Activated CD8-positive, alpha-beta memory T cell treated with anti-CD3 and anti-CD28 coated beads for 1 hour (primary cell): ENCODE results near the gene NID1.
"Not testable (repeated sequence)": the region's sequence is repeated elsewhere in the genome, so short reads cannot be mapped to it uniquely, and the experiment has no call there.

ENCODE experiments used
- DNase-seq, 2 donors: peaks; one replicate each; pipeline ENCODE4 v3.0.0-alpha.2; 2020; ENCODE audit warnings: low read depth in 1 of 2; ENCODE audit errors: extremely low read depth in 1 of 2

The NID1 gene

DNA sequence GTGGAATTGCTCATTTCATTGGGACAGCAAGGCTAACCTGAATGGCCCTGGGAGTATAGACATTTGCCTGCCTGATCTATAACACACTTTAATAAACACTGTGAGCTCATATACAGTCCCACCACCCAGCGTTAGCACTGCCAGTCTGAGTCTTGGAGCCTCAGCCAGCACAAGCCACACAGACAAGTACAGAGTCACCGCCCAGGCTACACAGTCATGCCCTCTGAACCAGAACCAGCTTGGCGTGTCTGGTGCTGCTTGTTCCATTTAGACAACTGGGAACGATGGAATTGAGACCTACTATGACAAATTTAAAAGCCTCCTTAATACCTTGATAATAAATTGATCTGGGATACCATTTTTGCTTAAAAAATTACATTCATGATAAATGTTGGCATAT, 31.6 kb downstream of the NID1 start:
- DNase-seq = no peak

DNA sequence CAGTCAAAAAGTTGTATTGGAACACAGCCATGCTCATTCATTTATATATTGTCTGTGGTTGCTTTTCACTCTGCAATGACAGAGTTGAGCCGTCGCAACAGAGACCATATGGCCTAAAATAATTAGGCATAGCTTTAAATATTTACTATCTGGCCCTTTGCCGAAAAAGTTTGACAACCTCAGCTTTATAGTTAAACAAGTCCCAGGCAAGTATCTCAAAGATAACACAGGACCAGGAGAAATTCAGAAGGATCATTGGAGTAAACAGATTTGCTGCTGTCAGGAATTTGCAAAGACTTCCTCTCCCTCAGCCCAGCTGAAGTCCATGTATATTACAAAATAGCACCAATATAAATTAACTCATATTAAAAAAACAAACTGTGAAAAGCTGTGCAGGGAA, 34.4 kb downstream of the NID1 start:
- DNase-seq = no peak

- DNase-seq = no peak
Measured at GRCh38 chr1:236029428-236029940, 35.4 kb downstream of the NID1 start.

- DNase-seq = no peak
Measured at GRCh38 chr1:236027104-236027503, 37.8 kb downstream of the NID1 start.

- DNase-seq = no peak
Measured at GRCh38 chr1:236025836-236026235, 39.1 kb downstream of the NID1 start.

DNA sequence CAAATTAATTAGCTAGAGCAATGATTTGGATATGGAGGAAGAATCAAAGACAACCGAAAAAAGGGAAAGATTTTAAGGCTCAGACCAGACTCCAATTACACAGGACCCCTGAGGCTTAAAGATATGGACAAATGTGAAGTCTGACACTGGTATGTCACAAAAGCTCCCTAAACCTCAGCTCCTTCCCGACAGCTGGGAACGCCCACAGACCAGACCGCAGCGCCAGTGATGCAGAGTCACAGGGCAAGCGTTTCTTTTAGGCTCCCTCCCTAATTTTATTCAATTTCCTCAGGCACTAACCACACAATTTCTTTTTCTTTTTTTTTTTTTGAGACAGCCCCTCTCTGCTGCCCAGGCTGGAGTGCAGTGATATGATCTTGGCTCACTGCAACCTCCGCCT, 40.2 kb downstream of the NID1 start:
- DNase-seq = no peak

DNA sequence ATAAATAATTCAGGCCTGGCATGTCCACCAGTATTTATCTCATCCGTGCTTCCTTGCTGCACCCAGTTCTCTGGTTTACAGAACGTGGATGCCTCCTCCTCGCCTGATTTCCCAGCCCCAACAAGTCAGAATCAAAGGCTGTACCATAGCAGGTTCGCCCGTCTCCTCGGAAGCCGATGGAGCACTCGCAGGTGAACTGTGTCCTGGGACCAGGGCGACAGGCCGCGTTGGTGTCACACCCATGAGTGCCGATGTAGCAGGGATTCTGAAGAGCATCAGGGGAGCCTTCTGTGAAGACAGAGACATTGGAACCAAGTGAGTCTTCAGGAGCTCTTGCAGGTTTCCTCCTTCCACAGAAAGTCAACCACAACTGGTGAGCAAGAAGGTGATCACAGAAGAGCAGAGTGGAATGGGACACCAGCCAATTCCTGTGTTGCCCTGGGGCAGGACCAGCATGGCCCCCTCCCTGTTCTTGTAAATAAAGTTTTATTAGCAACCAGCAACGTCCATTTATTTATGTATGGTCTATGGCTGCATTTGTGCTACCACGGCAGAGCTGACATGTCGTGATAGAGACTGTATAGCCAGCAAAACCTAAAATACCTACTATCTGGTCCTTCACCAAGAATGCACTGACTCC, 40.8 kb downstream of the NID1 start:
- DNase-seq = no peak

GRCh38 chr1:236021424-236022135, 43.3 kb downstream of the NID1 start:
- no peak for DNase-seq

- DNase-seq = no peak
Measured at GRCh38 chr1:236020359-236021219, 44.3 kb downstream of the NID1 start.

DNA sequence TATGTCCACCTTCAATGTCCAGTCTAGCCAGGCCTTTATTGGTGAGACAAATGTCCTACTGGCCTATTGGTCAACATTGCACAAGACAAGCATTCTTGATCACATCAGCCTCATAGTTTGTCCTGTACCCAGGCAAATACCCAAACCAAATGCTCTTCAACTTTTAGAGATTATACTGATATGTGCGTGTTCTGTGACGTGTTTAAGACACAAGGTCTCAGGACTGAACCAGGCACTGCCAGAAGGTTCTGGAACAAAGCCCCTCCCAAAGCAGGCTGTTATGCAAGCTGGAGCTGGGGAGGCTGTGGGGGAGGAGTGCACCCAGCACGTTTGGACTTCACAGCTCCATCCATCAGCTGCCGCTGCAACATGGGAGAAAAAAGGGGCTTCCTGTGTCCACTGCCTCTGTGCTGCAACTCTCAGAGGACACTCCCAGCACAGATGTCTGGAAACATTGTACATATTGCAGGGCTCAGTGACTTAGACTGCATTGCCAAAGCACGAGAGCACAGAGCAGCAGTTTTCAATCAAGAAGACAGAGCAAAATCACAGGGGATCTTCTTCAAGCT, 45.9 kb downstream of the NID1 start:
- DNase-seq = no peak

GRCh38 chr1:236016782-236017400, 48.0 kb downstream of the NID1 start:
- no peak for DNase-seq

- no peak for DNase-seq
Measured at GRCh38 chr1:236016083-236016482, 48.8 kb downstream of the NID1 start.

DNA sequence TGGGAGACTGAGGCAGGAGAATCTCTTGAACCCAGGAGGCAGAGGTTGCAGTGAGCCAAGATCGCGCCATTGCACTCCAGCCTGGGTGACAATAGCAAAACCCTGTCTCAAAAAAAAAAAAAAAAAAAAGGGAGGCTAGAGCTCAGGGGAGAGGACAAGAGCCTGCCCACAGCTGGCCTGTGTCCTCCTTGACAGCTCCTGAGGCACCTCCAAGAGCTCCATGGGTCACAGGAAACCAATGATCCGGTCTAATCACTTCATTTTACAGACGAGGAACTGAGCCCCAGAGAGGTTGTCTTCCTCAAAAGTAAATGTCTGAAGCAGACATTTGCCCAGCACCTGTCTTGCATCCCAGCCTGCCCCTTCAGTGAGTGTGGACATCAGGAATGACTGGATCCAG, 49.4 kb downstream of the NID1 start:
- DNase-seq = no peak

- DNase-seq = no peak
Measured at GRCh38 chr1:236013330-236013729, 51.6 kb downstream of the NID1 start.

DNA sequence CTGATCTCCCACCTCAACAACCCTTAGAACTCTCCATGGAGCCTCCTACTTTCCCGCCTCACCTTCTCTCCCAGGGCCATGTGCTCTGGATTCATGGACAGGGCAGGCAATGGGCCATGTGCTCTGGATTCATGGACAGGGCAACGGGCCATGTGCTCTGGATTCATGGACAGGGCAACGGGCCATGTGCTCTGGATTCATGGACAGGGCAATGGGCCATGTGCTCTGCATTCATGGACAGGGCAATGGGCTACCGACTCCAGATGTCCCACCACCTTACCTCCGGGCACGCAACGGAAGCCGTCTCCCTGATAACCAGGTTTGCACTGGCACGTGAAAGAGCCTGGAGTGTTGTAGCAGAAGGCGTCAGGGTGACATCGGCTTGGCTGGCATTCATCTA, 53.2 kb downstream of the NID1 start:
- no peak for DNase-seq

DNA sequence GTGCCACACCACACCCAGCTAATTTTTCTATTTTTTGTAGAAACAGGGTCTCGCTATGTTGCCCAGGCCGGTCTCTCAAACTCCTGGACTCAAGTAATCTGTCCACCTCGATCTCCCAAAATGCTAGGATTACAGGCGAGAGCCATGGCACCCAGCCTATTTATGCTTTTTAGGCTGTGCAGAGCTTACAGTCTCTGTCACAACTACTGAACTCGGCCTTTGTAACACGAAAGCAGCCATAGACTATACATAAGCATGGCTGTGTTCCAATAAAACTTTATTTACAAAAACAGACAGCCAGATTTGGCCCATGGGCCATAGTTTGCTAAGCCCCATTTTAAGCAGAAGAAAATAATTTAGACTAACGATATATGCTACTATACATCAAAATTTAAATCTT, 54.4 kb downstream of the NID1 start:
- no peak for DNase-seq

GRCh38 chr1:236009857-236010256, 55.0 kb downstream of the NID1 start:
- DNase-seq = no peak

DNA sequence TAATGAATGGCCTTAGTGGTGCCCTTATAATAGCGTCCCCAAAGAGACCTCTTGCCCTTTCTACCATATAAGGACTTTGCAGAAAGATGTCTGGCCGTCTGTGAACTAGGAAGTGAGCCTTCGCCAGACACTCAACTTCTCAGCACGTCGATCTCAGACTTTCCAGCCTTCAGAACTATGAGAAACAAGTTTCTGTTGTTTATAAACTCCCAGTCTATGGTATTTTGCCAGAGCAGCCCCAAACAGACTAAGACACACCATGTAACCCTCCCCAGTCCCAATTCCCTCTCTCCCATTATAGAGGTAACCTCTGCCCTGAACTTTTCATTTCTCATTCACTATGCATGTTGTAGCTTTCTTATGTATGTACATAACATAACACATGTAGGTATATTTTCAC, 55.7 kb downstream of the NID1 start:
- DNase-seq = no peak

GRCh38 chr1:236007781-236008180, 57.1 kb downstream of the NID1 start:
- no peak for DNase-seq

DNA sequence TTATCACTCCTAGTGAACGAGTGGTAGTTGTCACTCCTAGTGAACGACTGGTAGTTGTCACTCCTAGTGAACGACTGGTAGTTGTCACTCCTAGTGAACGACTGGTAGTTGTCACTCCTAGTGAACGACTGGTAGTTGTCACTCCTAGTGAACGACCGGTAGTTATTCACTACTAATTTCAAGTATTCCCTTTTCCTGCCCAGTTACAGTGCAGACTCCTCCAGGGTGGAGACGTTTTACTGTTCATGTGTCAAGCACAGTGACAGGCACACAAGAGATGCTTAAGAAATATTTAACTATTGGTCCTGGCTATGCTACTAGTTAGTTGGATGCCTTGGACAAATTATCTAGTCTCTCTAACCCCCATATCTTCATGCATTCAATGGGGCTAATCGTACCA, 61.8 kb downstream of the NID1 start:
- DNase-seq = not testable (repeated sequence)

DNA sequence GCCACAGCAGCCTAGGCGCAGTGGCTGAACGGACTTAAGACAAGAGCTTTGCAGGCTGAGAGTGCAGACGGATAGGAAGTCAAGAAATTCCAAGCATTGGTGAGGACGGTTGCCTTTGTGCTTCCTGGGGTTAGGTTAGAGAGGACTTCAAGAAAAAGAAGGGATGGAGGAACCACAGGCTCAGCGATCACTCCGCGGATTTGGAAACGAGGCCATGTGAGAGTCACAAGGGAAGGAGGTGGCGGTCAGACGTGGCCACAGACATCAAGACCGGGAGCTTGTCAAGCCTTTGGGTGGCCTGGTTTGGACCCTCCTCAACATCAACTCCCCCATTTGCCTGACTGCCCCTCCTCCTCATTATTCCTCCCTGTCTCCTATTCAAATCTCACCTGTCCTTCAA, 62.3 kb downstream of the NID1 start:
- DNase-seq = no peak
